GM12878 (cell line): Measurements from ENCODE around the gene DDHD1. TPM values are rescaled to one million over a fixed set of nuclear protein-coding genes. Genes with fewer than 3 reads are reported as not detected.

Experiments
- ATAC-seq: fragments of 200-7000 bp; cut with Tn5 transposase; 3 replicates; pipeline ENCODE4 v1.9.1; 2020; ENCODE audit warnings: mild to moderate bottlenecking, moderate library complexity
- BruUV-seq: library from RNA; stranded (reverse); fragments of 400-500 nt; replicated peaks from 2 replicates; lab custom pipeline; 2021; lab: Mats Ljungman, UMichigan
- CTCF ChIA-PET: fragments of 300-600 bp; sonication (Branson Sonifier 250); formaldehyde crosslinking; extraction: SDS; loops from one replicate; lab custom pipeline; 2021; ENCODE audit warnings: inconsistent platforms; lab: Yijun Ruan, JAX
- POLR2A ChIA-PET: fragments of 350-600 bp; formaldehyde crosslinking; extraction: SDS; loops from one replicate; lab custom pipeline; 2021; ENCODE audit warnings: inconsistent platforms; lab: Charles Lee
- RAD21 ChIA-PET: fragments of 300-600 bp; sonication (Branson Sonifier 250); formaldehyde crosslinking; loops from one replicate; lab custom pipeline; 2023; ENCODE audit warnings: antibody characterized with exemption; ENCODE audit not compliant: unreplicated experiment; lab: Charles Lee
- SMC1A ChIA-PET: fragments of 300-600 bp; sonication (Branson Sonifier 250); formaldehyde crosslinking; loops from one replicate; lab custom pipeline; 2023; ENCODE audit not compliant: unreplicated experiment, uncharacterized antibody; lab: Charles Lee
- DNase-seq: peaks from one replicate; pipeline ENCODE4 v3.0.0-alpha.2; 2011; ENCODE audit warnings: low read depth, low spot score
- FAIRE-seq: peaks from 3 replicates; lab custom pipeline; 2011; peaks lifted over from hg19 to GRCh38; lab: Jason Lieb, UNC
- H2AFZ ChIP-seq: 2 replicates; pipeline ENCODE4 v1.6.0; 2011; ENCODE audit warnings: low read depth, low read length, control low read depth; ENCODE audit not compliant: control insufficient read depth
- H3K27ac ChIP-seq: 2 replicates; pipeline ENCODE4 v1.5.1; 2011; ENCODE audit warnings: control low read depth; ENCODE audit not compliant: control insufficient read depth, insufficient read depth
- H3K27me3 ChIP-seq, 2 experiments: replicated peaks in 1 of 2; 2 replicates each; pipeline versions ENCODE4 v1.6.0 to v1.6.1; 2011; ENCODE audit warnings: low read length in 1 of 2; ENCODE audit not compliant: control insufficient read depth in 2 of 2, insufficient read depth in 2 of 2
- H3K36me3 ChIP-seq, 2 experiments: 2 replicates each; pipeline ENCODE4 v1.5.1; 2011; ENCODE audit warnings: low read length in 1 of 2; ENCODE audit not compliant: control insufficient read depth in 2 of 2, insufficient read depth in 2 of 2
- H3K4me1 ChIP-seq: 2 replicates; pipeline ENCODE4 v1.6.1; 2011; ENCODE audit warnings: mild to moderate bottlenecking, low read length, moderate library complexity, mixed read lengths; ENCODE audit not compliant: control insufficient read depth, insufficient read depth
- H3K4me2 ChIP-seq: 2 replicates; pipeline ENCODE4 v1.6.0; 2011; ENCODE audit warnings: control low read depth; ENCODE audit not compliant: control insufficient read depth, insufficient read depth
- H3K4me3 ChIP-seq: fragments of 200-600 bp; sonication (generic); 2 replicates; pipeline ENCODE4 v1.5.1; 2016
- H3K79me2 ChIP-seq: 2 replicates; pipeline ENCODE4 v1.6.0; 2011; ENCODE audit warnings: low read length; ENCODE audit not compliant: control insufficient read depth, insufficient read depth
- H3K9ac ChIP-seq: 2 replicates; pipeline ENCODE4 v1.8.0; 2011; ENCODE audit warnings: low read length, control low read depth, mixed read lengths; ENCODE audit not compliant: control insufficient read depth, insufficient read depth
- H3K9me3 ChIP-seq: replicated peaks from 3 replicates; pipeline ENCODE4 v1.5.1; 2011; ENCODE audit warnings: mild to moderate bottlenecking, low read length; ENCODE audit not compliant: control insufficient read depth, insufficient read depth
- H4K20me1 ChIP-seq: 2 replicates; pipeline ENCODE4 v1.6.0; 2011; ENCODE audit not compliant: control insufficient read depth, insufficient read depth
- EZH2 ChIP-seq: IDR thresholded peaks from 2 replicates; pipeline ENCODE4 v1.6.1; 2012; ENCODE audit warnings: low read depth, mild to moderate bottlenecking, control low read depth, inconsistent platforms, low read length, borderline replicate concordance; ENCODE audit not compliant: control insufficient read depth
- FOXK2 ChIP-seq: fragments of 450-650 bp; IDR thresholded peaks from 2 replicates; pipeline ENCODE4 v1.6.1; 2017; ENCODE audit warnings: mild to moderate bottlenecking, moderate library complexity
- GABPA ChIP-seq: IDR thresholded peaks from 2 replicates; pipeline ENCODE4 v1.6.1; 2014; ENCODE audit warnings: antibody characterized with exemption, low read depth, mild to moderate bottlenecking, inconsistent platforms
- GATAD2B ChIP-seq: fragments of 450-650 bp; conservative IDR thresholded peaks from 2 replicates; pipeline ENCODE4 v1.6.1; 2017; ENCODE audit warnings: low read depth, mild to moderate bottlenecking, moderate library complexity
- HDAC2 ChIP-seq: fragments of 200-600 bp; sonication (generic); IDR thresholded peaks from 2 replicates; pipeline ENCODE4 v1.6.1; 2017
- JUND ChIP-seq: IDR thresholded peaks from 2 replicates; pipeline ENCODE4 v1.6.1; 2012; ENCODE audit warnings: low read depth, mild to moderate bottlenecking, low read length, improper control_type of control experiment, moderate library complexity
- NBN ChIP-seq: fragments of 450-650 bp; IDR thresholded peaks from 2 replicates; pipeline ENCODE4 v1.6.1; 2016
- PAX5 ChIP-seq: IDR thresholded peaks from 2 replicates; pipeline ENCODE4 v1.6.1; 2011; ENCODE audit warnings: low read depth, low read length, borderline replicate concordance
- POLR2A ChIP-seq: IDR thresholded peaks from 2 replicates; pipeline ENCODE4 v1.6.1; 2011; ENCODE audit warnings: low read depth, mild to moderate bottlenecking, low read length
- SIX5 ChIP-seq: IDR thresholded peaks from 2 replicates; pipeline ENCODE4 v1.6.1; 2011; ENCODE audit warnings: mild to moderate bottlenecking, low read depth, low read length, moderate library complexity; ENCODE audit not compliant: severe bottlenecking
- SMARCA5 ChIP-seq: fragments of 450-650 bp; IDR thresholded peaks from 2 replicates; pipeline ENCODE4 v1.6.1; 2017; ENCODE audit warnings: mild to moderate bottlenecking
- SREBF1 ChIP-seq: IDR thresholded peaks from 2 replicates; pipeline ENCODE4 v1.6.1; 2012; ENCODE audit warnings: mild to moderate bottlenecking, low read length
- WGBS: methylation state at CpG from one replicate; pipeline ENCODE4 v1.1.6; 2016; ENCODE audit warnings: low lambda C conversion rate; ENCODE audit not compliant: insufficient replicate concordance, insufficient coverage; ENCODE audit errors: missing lambda C conversion rate; 5-methylcytosine and 5-hydroxymethylcytosine counted together
- in situ Hi-C: fragments of 300-500 bp; cut with MboI; formaldehyde crosslinking; loops from 9 replicates; pipeline ENCODE4 v1.14.3; 2018; ENCODE audit warnings: mixed read lengths
- intact Hi-C: fragments of 100-400 bp; cut with micrococcal nuclease; formaldehyde crosslinking; loops from one replicate; pipeline ENCODE4 v1.14.2; 2022; ENCODE audit not compliant: unreplicated experiment
- polyA plus RNA-seq, 11 experiments: library from polyadenylated mRNA; depleted of rRNA in 4 of 11; unstranded in 6 of 11; stranded (reverse) in 5 of 11; fragments of >200 nt; fragmentation: Nextera tagmentation in 4 of 11; fragmentation: Illumina TruSeq in 1 of 11; extraction: Ambion mirVana in 4 of 11; extraction: Trizol in 1 of 11; gene quantifications; 1 replicate in 1 of 11; 2 replicates in 10 of 11; pipeline versions ENCODE4 v1.2.1 to v1.2.3, GENCODE V29; 2011 to 2016; ENCODE audit warnings: inconsistent platforms in 2 of 11, missing spikeins in 2 of 11, low read depth in 1 of 11
- total RNA-seq, 4 experiments: library from RNA; depleted of rRNA in 3 of 4; stranded (reverse); fragments of >200 nt in 3 of 4; fragmentation: Illumina TruSeq in 1 of 4; extraction: Trizol in 1 of 4; gene quantifications; 2 replicates each; pipeline versions ENCODE4 v1.2.1 to v1.2.3, GENCODE V29; 2013 to 2021

The DDHD1 gene
- total and polyA plus RNA-seq, 10 of the 15 experiments (the other 5 are each of a cell fraction or from before 2014, with no cell fraction given) = 7.7 to 52.3 (median 28.5) TPM

DNA sequence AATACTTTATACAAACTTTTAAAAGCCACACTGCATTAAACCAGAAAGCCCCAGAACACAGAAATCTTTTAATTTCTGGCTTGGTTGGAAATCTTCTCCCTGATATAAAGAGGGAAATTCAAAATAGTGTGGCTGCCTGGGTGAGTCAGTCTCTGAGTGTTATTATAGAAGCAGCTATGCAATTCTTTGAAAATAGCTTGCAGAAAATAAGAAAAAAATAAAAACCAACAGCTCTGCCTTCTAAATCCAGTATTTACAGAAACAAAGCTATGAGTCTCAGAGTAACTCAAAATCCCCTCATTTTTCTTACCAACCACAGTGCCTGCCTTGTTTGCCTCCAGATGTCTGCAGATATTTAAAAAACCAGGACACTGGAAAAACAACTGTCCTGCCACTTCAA lies 133.7 kb downstream of the DDHD1 start:
- DNase-seq = no peak
- SMC1A ChIA-PET = no interaction called here
- FAIRE-seq = no peak
- CTCF ChIA-PET = interaction anchor here (0.7 kb wide), 1 partner anchor 198 kb away, joined by 3 read pairs; no protein-coding TSS in a partner anchor
- intact Hi-C loops = no loop called here
- POLR2A ChIA-PET = no interaction called here
- no peaks in the 10 kb centered on the region for H3K36me3 ChIP-seq
- no peak overlapping the region for H3K4me3 ChIP-seq
- no TSS peak for BruUV-seq
- no peak overlapping the region for H3K4me2 ChIP-seq
- in situ Hi-C loops = no loop called here
- H3K9me3 ChIP-seq = no peaks in the 10 kb centered on the region
- no peaks in the 10 kb centered on the region for H3K4me1 ChIP-seq
- RAD21 ChIA-PET = no interaction called here
- no peak overlapping the region for H3K9ac ChIP-seq
- no peaks in the 10 kb centered on the region for H4K20me1 ChIP-seq
- no peak overlapping the region for H3K27ac ChIP-seq
- no peaks in the 10 kb centered on the region for H3K27me3 ChIP-seq
- ATAC-seq = no peak
- H3K79me2 ChIP-seq = no peaks in the 10 kb centered on the region
- TF ChIP-seq NBN (no peak), SREBF1 (no peak), EZH2 (no peak), HDAC2 (no peak), GATAD2B (no peak), GABPA (no peak), POLR2A (no peak)
- no peak overlapping the region for H2AFZ ChIP-seq

- no peaks in the 10 kb centered on the region for H3K36me3 ChIP-seq
- ChIA-PET POLR2A (no interaction called here), CTCF (no interaction called here), SMC1A (no interaction called here), RAD21 (no interaction called here)
- no peak overlapping the region for H2AFZ ChIP-seq
- H3K9ac ChIP-seq = no peak overlapping the region
- BruUV-seq = no TSS peak
- no peak for DNase-seq
- WGBS = 98% methylated on average over 3 of the region's 3 CpGs
- no peaks in the 10 kb centered on the region for H4K20me1 ChIP-seq
- H3K4me3 ChIP-seq = no peak overlapping the region
- H3K4me1 ChIP-seq = no peaks in the 10 kb centered on the region
- no peaks in the 10 kb centered on the region for H3K9me3 ChIP-seq
- no peaks in the 10 kb centered on the region for H3K27me3 ChIP-seq
- TF ChIP-seq POLR2A = no peak
- no peak for TF ChIP-seq SMARCA5
- TF ChIP-seq JUND = no peak
- TF ChIP-seq PAX5 = no peak
- no peak for TF ChIP-seq SIX5
- TF ChIP-seq FOXK2 = no peak
- in situ Hi-C loops = no loop called here
- FAIRE-seq = no peak
- H3K27ac ChIP-seq = no peak overlapping the region
- no peaks in the 10 kb centered on the region for H3K79me2 ChIP-seq
- ATAC-seq = no peak
- H3K4me2 ChIP-seq = no peak overlapping the region
- intact Hi-C loops = no loop called here
Observed at GRCh38 chr14:53017837-53018236, 135.3 kb downstream of the DDHD1 start.
